Measurements from ENCODE around the gene INHA. TPM values are rescaled to one million over a fixed set of nuclear protein-coding genes. Genes with fewer than 3 reads are reported as not detected.

Gene INHA
- total RNA-seq, 1 donor from 2014 or later, result 2.4 TPM

GRCh38 chr2:219559156-219559915 lies 12.8 kb upstream of the INHA start:
- Histone ChIP-seq H3K36me3 (peaks cover 44% of the 10 kb centered on the region), H3K4me1 (peaks cover 21% of the 10 kb centered on the region), H3K27me3 (ENCODE audit: low read depth) (peaks cover 3% of the 10 kb centered on the region), H3K9me3 (replicated peaks) (no peaks in the 10 kb centered on the region), H3K27ac (replicated peaks) (no peak overlapping the region), H3K4me3 (no peak overlapping the region)
- DNase-seq, result no peak
- TF ChIP-seq CTCF (IDR thresholded peaks at IDR 0.05; ENCODE audit: borderline replicate concordance), result no peak
- intact Hi-C loops (cut with micrococcal nuclease), result no loop called here

GRCh38 chr2:219560037-219560892 lies 11.8 kb upstream of the INHA start:
- peak; percentile 81 for TF ChIP-seq CTCF (IDR thresholded peaks at IDR 0.05; ENCODE audit: borderline replicate concordance)
- H3K27me3 ChIP-seq (ENCODE audit: low read depth), result no peaks in the 10 kb centered on the region
- no peak for DNase-seq
- peaks cover 29% of the 10 kb centered on the region for H3K4me1 ChIP-seq
- intact Hi-C loops (cut with micrococcal nuclease), result no loop called here
- no peaks in the 10 kb centered on the region for H3K9me3 ChIP-seq (replicated peaks)
- H3K27ac ChIP-seq (replicated peaks), result no peak overlapping the region
- H3K4me3 ChIP-seq, result no peak overlapping the region
- peaks cover 48% of the 10 kb centered on the region for H3K36me3 ChIP-seq

GRCh38 chr2:219560893-219561178 lies 11.3 kb upstream of the INHA start:
- H3K27me3 ChIP-seq (ENCODE audit: low read depth), result no peaks in the 10 kb centered on the region
- intact Hi-C loops (cut with micrococcal nuclease), result no loop called here
- no peak overlapping the region for H3K4me3 ChIP-seq
- TF ChIP-seq CTCF (IDR thresholded peaks at IDR 0.05; ENCODE audit: borderline replicate concordance), result no peak
- no peak for DNase-seq
- no peaks in the 10 kb centered on the region for H3K9me3 ChIP-seq (replicated peaks)
- H3K4me1 ChIP-seq, result peaks cover 31% of the 10 kb centered on the region
- H3K27ac ChIP-seq (replicated peaks), result no peak overlapping the region
- peaks cover 43% of the 10 kb centered on the region for H3K36me3 ChIP-seq

GRCh38 chr2:219561179-219562048 lies 10.7 kb upstream of the INHA start:
- no peaks in the 10 kb centered on the region for H3K9me3 ChIP-seq (replicated peaks)
- intact Hi-C loops (cut with micrococcal nuclease), result no loop called here
- H3K4me3 ChIP-seq, result no peak overlapping the region
- H3K4me1 ChIP-seq, result peaks cover 31% of the 10 kb centered on the region
- peak overlapping the region; percentile 40 for H3K27ac ChIP-seq (replicated peaks)
- H3K27me3 ChIP-seq (ENCODE audit: low read depth), result no peaks in the 10 kb centered on the region
- TF ChIP-seq CTCF (IDR thresholded peaks at IDR 0.05; ENCODE audit: borderline replicate concordance), result no peak
- no peak for DNase-seq
- H3K36me3 ChIP-seq, result peaks cover 43% of the 10 kb centered on the region
